ENCODE results near the gene BTBD19. TPM values are rescaled to one million over a fixed set of nuclear protein-coding genes. Genes with fewer than 3 reads are reported as not detected.

Gene BTBD19
- total RNA-seq, 6 donors from 2014 or later: 5.1 to 63.9 (median 17.8) TPM

DNA sequence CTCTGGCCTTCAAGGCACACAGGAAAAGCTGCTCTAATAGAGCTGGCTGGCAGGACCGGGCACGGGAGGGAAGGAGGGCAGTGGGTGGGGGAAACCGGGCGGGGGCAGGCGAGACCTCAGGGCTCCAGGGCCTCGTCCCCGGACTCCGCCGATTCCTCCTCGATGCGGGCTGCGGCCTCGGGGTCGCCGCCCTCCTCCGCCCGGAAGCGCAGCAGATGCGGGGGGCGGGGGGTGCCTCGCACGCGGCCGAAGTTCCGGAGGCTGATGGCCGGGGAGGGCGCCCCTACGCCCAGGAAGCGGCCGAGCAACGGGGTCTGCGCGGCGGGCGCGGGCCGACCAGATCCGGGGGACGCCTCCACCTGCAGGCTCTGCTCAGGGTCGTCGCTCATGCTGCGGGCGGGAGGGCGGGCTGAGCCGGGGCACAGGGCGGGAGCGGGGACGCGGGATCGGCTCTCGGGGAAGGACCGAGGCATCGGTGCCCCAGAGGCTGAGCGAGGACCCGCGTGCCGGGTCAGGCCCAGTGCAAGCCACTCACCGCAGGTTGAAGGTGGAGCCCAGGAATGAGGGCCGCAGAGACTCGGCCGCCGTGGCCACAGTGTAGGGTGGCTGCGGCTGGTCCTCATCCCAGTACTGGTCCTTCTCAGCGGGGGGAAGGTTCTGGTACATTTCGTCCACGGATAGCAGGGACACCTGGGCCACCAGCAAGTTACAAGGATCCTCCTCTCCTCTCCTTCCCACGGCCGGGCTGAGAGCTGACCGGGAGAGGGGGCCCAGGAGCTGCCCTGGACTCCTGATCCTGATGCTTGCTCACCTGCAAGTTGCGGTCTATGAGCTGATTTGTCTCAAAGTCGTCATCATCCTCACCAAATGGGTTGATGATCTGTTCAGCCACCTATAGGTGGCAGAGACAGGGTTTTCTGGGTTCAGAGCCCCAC, 24.0 kb upstream of the BTBD19 start:
- Histone ChIP-seq H3K9me3 (no peaks in the 10 kb centered on the region), H3K4me3 (peak overlapping the region; percentile 3 to 56 (median 45)), H3K4me1 (peaks cover 19 to 33% (median 32%) of the 10 kb centered on the region in 4 donors), H3K36me3 (peaks cover 0 to 30% (median 18%) of the 10 kb centered on the region in 4 donors), H3K27ac (peak overlapping the region in 2 of 4 donors; percentile 34 to 50), H3K27me3 (no peaks in the 10 kb centered on the region)
- TF ChIP-seq EP300 (IDR thresholded peaks at IDR 0.05): no peak
- TF ChIP-seq CTCF (IDR thresholded peaks at IDR 0.05): peak in 1 of 6 experiments; percentile 4
- DNase-seq (peak; percentile 24 to 89), ATAC-seq (ENCODE audit: low FRiP score in 2 of 2) (peak in 1 of 2 donors; percentile 43)
- WGBS, 2 donors: 16 to 50% methylated on average over 11 to 26 of the region's 71 CpGs

GRCh38 chr1:44785029-44785380, 23.3 kb upstream of the BTBD19 start:
- Histone ChIP-seq H3K27me3 (no peaks in the 10 kb centered on the region), H3K36me3 (peaks cover 0 to 23% (median 13%) of the 10 kb centered on the region in 4 donors), H3K4me3 (no peak overlapping the region), H3K27ac (no peak overlapping the region), H3K4me1 (peaks cover 19 to 33% (median 32%) of the 10 kb centered on the region in 4 donors), H3K9me3 (no peaks in the 10 kb centered on the region)
- no peak for TF ChIP-seq EP300 (IDR thresholded peaks at IDR 0.05)
- no peak for TF ChIP-seq POLR2A (IDR thresholded peaks at IDR 0.05)
- TF ChIP-seq POLR2AphosphoS5 (IDR thresholded peaks at IDR 0.05): no peak
- TF ChIP-seq CTCF (IDR thresholded peaks at IDR 0.05): no peak
- WGBS, 2 donors: 83 to 89% methylated on average over 6 of the region's 6 CpGs
- ATAC-seq (ENCODE audit: low FRiP score in 2 of 2) (no peak), DNase-seq (no peak)

- Histone ChIP-seq H3K4me3 (peak overlapping the region in 3 of 4 donors; percentile 50 to 55 (median 52)), H3K27me3 (no peaks in the 10 kb centered on the region), H3K4me1 (peaks cover 19 to 33% (median 32%) of the 10 kb centered on the region in 4 donors), H3K27ac (peak overlapping the region in 3 of 4 donors; percentile 8 to 72 (median 68)), H3K36me3 (peaks cover 0 to 17% (median 6%) of the 10 kb centered on the region in 4 donors), H3K9me3 (no peaks in the 10 kb centered on the region)
- ATAC-seq (ENCODE audit: low FRiP score in 2 of 2) (no peak), DNase-seq (no peak)
- 40 to 50% methylated on average over 11 of the region's 11 CpGs for WGBS, 2 donors
- TF ChIP-seq POLR2A (IDR thresholded peaks at IDR 0.05): no peak
- no peak for TF ChIP-seq CTCF (IDR thresholded peaks at IDR 0.05)
- TF ChIP-seq EP300 (IDR thresholded peaks at IDR 0.05): no peak
- TF ChIP-seq POLR2AphosphoS5 (IDR thresholded peaks at IDR 0.05): no peak
These were observed 22.7 kb upstream of the BTBD19 start for GRCh38 chr1:44785501-44786137.

DNA sequence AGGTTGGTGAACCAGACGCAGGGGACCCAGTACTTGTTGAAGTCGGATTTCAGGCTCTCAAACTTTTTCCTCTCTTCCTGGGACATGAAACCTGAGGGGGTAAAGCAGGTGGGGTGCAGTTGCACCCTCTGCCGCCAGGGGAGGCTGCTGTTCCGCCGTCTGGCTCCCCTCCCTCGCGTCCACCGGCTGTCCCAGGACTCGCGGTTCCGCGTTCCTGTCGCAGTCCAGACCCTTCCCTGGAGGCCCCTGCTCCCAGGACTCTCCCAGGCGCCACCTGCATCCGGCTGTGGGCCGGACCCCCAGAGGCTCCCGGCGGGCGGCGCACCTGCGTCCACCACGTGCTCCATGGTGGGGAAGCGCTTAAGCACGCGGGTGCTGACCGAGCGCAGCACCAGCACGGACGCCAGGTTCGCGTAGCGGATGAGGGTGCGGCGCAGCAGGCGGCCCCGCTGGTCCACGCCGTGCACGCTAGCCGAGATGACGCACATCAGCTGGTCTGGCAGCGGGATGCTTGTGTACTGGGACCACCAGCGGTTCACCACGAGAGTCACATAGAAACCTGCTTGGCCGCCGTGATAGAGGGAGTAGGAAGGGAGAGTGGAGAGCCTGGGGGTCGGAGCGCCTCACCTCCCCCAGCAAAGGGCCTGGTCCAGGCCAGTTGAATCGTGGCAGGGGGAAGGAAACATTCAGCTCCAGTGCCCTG, 22.0 kb upstream of the BTBD19 start:
- H3K4me3 ChIP-seq: peak overlapping the region; percentile 4 to 55 (median 51)
- WGBS, 2 donors: 21 to 28% methylated on average over 7 to 18 of the region's 49 CpGs
- TF ChIP-seq CTCF (IDR thresholded peaks at IDR 0.05): peak; percentile 98 to 99 (median 98)
- TF ChIP-seq EP300 (IDR thresholded peaks at IDR 0.05): no peak
- TF ChIP-seq POLR2A (IDR thresholded peaks at IDR 0.05): peak in 1 of 4 donors; percentile 19
- TF ChIP-seq POLR2AphosphoS5 (IDR thresholded peaks at IDR 0.05): peak in 1 of 2 donors; percentile 16
- H3K27ac ChIP-seq: peak overlapping the region; percentile 8 to 72 (median 45)
- peak; percentile 84 to 93 for DNase-seq
- H3K4me1 ChIP-seq: peaks cover 19 to 33% (median 32%) of the 10 kb centered on the region in 4 donors
- peak; percentile 88 to 90 for ATAC-seq (ENCODE audit: low FRiP score in 2 of 2)
- no peaks in the 10 kb centered on the region for H3K27me3 ChIP-seq
- H3K9me3 ChIP-seq: no peaks in the 10 kb centered on the region
- H3K36me3 ChIP-seq: peaks cover 0 to 10% (median under 1%) of the 10 kb centered on the region in 4 donors
